Measurements from ENCODE around the gene NUP54. TPM values are rescaled to one million over a fixed set of nuclear protein-coding genes. Genes with fewer than 3 reads are reported as not detected.
A peak's percentile ranks its signal among the peaks of the same experiment; 100 is the strongest.

The NUP54 gene
- total and polyA plus RNA-seq, 4 experiments from 2014 or later, result 37.8 to 52.8 (median 44.3) TPM

DNA sequence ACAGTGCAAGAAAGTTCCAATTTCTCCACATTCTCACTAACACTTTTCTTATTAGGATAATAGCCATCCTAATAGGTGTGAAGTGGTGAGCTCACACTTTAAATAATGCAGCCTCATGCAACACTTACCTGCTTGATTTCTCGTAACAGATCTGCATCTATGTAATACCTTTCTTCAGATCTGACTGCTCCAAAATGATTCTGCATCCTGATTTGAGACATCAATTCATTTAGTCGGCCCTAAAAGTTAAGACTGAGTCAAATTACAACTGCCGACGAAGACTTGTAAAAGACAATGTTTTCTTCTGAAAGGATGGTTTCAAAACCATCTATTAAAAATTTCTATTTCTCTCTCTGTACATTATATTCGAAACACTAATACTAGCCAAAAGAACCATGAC is 30.7 kb downstream of the NUP54 start:
- no peaks in the 10 kb centered on the region for H3K27me3 ChIP-seq (ENCODE audit: insufficient read depth, low read length)
- H3K4me1 Mint-ChIP-seq, result peaks cover 0 to 2% (median 0%) of the 10 kb centered on the region in 4 donors
- no peak for DNase-seq
- no peaks in the 10 kb centered on the region for H3K9me3 ChIP-seq (ENCODE audit: control insufficient read depth in 1 of 2, low read length in 2 of 2)
- no peak overlapping the region for H3K27ac ChIP-seq (ENCODE audit: low read depth, low read length)
- H3K4me3 Mint-ChIP-seq, result no peak overlapping the region
- no peaks in the 10 kb centered on the region for H3K27me3 Mint-ChIP-seq
- no peak overlapping the region for H3K4me3 ChIP-seq (ENCODE audit: low read length in 2 of 2)
- CTCF ChIA-PET (ENCODE audit: partially characterized antibody), result no interaction called here
- intact Hi-C loops (cut with micrococcal nuclease), result no loop called here
- H3K4me1 ChIP-seq (ENCODE audit: insufficient read depth, low read length), result no peaks in the 10 kb centered on the region
- H3K27ac Mint-ChIP-seq, result peak overlapping the region in 3 of 7 donors; percentile 31 to 59 (median 38)
- peaks cover 66% of the 10 kb centered on the region in 2 donors for H3K36me3 Mint-ChIP-seq
- POLR2A ChIA-PET (ENCODE audit: partially characterized antibody), result no interaction called here
- peaks cover 34% of the 10 kb centered on the region for H3K36me3 ChIP-seq (ENCODE audit: insufficient read depth, low read length)
- H3K9me3 Mint-ChIP-seq, result peaks cover 0 to 3% (median 0%) of the 10 kb centered on the region in 8 donors

DNA sequence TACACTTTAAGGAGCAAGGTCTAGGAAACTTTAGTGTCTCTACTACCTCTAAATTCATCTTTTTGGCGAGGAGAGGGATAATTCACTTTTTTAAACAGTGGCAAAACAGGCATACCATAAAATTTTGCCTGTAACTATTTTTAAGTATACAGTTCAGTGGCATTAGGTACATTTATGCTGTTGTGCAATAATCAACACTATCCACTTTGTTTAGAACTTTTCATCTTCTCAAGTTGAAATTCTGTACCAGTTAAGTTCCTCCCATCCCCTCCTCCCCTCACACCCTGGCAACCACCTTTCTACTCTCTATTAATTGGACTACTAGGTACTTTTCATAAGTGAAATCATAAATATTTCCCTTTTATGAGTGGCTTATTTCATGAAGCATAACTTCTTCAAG is 31.4 kb downstream of the NUP54 start:
- Histone ChIP-seq H3K27me3 (ENCODE audit: insufficient read depth, low read length) (no peaks in the 10 kb centered on the region), H3K27ac (ENCODE audit: low read depth, low read length) (no peak overlapping the region), H3K36me3 (ENCODE audit: insufficient read depth, low read length) (peaks cover 31% of the 10 kb centered on the region), H3K4me3 (ENCODE audit: low read length in 2 of 2) (no peak overlapping the region), H3K4me1 (ENCODE audit: insufficient read depth, low read length) (no peaks in the 10 kb centered on the region), H3K9me3 (ENCODE audit: control insufficient read depth in 1 of 2, low read length in 2 of 2) (no peaks in the 10 kb centered on the region)
- peak overlapping the region in 1 of 7 donors; percentile 51 for H3K27ac Mint-ChIP-seq
- ChIA-PET POLR2A (ENCODE audit: partially characterized antibody) (no interaction called here), CTCF (ENCODE audit: partially characterized antibody) (no interaction called here)
- peaks cover 0 to 3% (median 0%) of the 10 kb centered on the region in 8 donors for H3K9me3 Mint-ChIP-seq
- DNase-seq, result no peak
- peaks cover 64 to 65% of the 10 kb centered on the region in 2 donors for H3K36me3 Mint-ChIP-seq
- intact Hi-C loops (cut with micrococcal nuclease), result no loop called here
- peaks cover 0 to 2% (median 0%) of the 10 kb centered on the region in 4 donors for H3K4me1 Mint-ChIP-seq
- H3K4me3 Mint-ChIP-seq, result no peak overlapping the region
- H3K27me3 Mint-ChIP-seq, result no peaks in the 10 kb centered on the region

DNA sequence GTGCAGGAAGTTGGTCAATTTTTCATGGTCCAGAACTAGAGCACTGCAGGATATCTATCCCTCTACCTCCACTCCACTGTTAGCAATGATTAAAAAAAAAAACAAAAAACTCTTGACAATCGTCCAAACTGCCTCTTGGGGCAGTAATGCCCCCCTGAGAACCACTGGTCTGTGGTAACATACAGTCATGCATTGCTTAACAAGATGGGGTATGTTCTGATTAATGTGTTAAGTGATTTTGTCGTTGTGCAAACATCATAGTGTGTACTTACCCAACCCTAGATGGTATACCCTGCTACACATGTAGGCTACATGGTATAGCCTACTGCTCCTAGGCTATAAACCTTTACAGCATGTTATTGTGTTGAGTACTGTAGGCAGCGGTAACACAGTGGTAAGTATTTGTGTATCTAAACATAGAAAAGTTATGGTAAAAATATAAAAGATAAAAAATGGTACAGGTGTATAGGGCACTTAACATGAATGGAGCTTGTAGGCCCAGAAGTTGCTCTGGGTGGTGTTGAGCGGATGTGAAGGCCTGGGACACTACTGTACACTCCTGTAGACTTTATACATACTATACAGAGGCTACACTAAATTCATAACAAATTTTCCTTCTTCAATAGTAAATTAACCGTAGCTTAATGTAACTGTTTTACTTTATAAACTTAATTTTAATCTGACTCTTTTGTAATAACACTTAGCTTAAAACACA is 39.6 kb downstream of the NUP54 start:
- Histone ChIP-seq H3K4me1 (ENCODE audit: insufficient read depth, low read length) (no peaks in the 10 kb centered on the region), H3K27ac (ENCODE audit: low read depth, low read length) (no peak overlapping the region), H3K9me3 (ENCODE audit: control insufficient read depth in 1 of 2, low read length in 2 of 2) (no peaks in the 10 kb centered on the region), H3K4me3 (ENCODE audit: low read length in 2 of 2) (no peak overlapping the region), H3K36me3 (ENCODE audit: insufficient read depth, low read length) (peaks cover 4% of the 10 kb centered on the region), H3K27me3 (ENCODE audit: insufficient read depth, low read length) (no peaks in the 10 kb centered on the region)
- ChIA-PET POLR2A (ENCODE audit: partially characterized antibody) (no interaction called here), CTCF (ENCODE audit: partially characterized antibody) (no interaction called here)
- intact Hi-C loops (cut with micrococcal nuclease), result no loop called here
- Mint-ChIP-seq H3K27ac (no peak overlapping the region), H3K4me1 (no peaks in the 10 kb centered on the region), H3K4me3 (no peak overlapping the region), H3K9me3 (no peaks in the 10 kb centered on the region), H3K36me3 (peaks cover 10% of the 10 kb centered on the region in 2 donors), H3K27me3 (no peaks in the 10 kb centered on the region)
- no peak for DNase-seq

DNA sequence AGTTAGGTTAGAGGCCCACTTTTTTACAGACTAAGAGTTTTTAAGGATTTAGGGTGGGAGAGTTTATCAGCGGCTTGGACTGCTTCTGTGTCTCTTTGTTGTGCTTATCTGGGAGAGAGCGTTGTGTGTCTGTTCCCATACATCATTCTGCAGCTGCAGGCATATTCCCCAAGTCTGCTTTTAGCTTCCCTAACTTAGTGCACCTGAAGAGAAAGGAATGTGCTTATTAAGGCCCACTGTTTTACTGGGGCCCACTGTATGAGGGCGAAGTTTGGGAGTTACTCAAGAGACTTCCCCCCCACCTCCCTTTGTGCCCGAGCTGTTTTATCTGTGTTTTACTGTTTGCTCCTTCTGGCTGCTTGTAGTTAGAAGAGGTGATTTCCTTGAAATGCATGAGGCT is 41.8 kb downstream of the NUP54 start:
- no peak for DNase-seq
- Histone ChIP-seq H3K4me1 (ENCODE audit: insufficient read depth, low read length) (no peaks in the 10 kb centered on the region), H3K27me3 (ENCODE audit: insufficient read depth, low read length) (no peaks in the 10 kb centered on the region), H3K27ac (ENCODE audit: low read depth, low read length) (no peak overlapping the region), H3K9me3 (ENCODE audit: control insufficient read depth in 1 of 2, low read length in 2 of 2) (no peaks in the 10 kb centered on the region), H3K36me3 (ENCODE audit: insufficient read depth, low read length) (no peaks in the 10 kb centered on the region), H3K4me3 (ENCODE audit: low read length in 2 of 2) (no peak overlapping the region)
- POLR2A ChIA-PET (ENCODE audit: partially characterized antibody), result no interaction called here
- intact Hi-C loops (cut with micrococcal nuclease), result no loop called here
- CTCF ChIA-PET (ENCODE audit: partially characterized antibody), result interaction anchor here (1.1 kb wide), 1 partner anchor 111 kb away, joined by 5 read pairs; no protein-coding TSS in a partner anchor
- Mint-ChIP-seq H3K27ac (no peak overlapping the region), H3K9me3 (no peaks in the 10 kb centered on the region), H3K27me3 (no peaks in the 10 kb centered on the region), H3K4me3 (no peak overlapping the region), H3K4me1 (no peaks in the 10 kb centered on the region), H3K36me3 (no peaks in the 10 kb centered on the region)

DNA sequence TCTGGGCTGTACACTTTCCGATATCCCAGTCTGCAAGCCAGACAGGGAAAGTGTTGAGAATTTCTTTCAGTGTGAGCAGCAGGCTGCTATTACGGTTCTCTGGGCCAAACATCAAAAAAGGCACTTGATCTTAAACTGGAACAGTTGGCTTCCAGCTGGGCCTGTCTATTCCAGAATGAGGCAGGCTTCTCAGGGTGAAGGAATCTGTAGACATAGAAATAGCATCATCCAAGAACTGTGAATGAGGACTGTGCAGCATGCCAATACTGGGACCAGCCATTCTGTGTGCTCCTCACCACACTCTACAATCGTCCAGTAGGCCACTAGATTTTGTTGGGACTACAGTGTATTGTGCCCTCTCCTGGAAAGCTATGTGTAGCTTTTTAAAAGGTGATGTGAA is 42.5 kb downstream of the NUP54 start:
- intact Hi-C loops (cut with micrococcal nuclease), result no loop called here
- no peaks in the 10 kb centered on the region for H3K36me3 Mint-ChIP-seq
- Histone ChIP-seq H3K27me3 (ENCODE audit: insufficient read depth, low read length) (no peaks in the 10 kb centered on the region), H3K36me3 (ENCODE audit: insufficient read depth, low read length) (no peaks in the 10 kb centered on the region), H3K27ac (ENCODE audit: low read depth, low read length) (no peak overlapping the region), H3K9me3 (ENCODE audit: control insufficient read depth in 1 of 2, low read length in 2 of 2) (no peaks in the 10 kb centered on the region), H3K4me1 (ENCODE audit: insufficient read depth, low read length) (no peaks in the 10 kb centered on the region), H3K4me3 (ENCODE audit: low read length in 2 of 2) (no peak overlapping the region)
- ChIA-PET CTCF (ENCODE audit: partially characterized antibody) (no interaction called here), POLR2A (ENCODE audit: partially characterized antibody) (no interaction called here)
- H3K9me3 Mint-ChIP-seq, result no peaks in the 10 kb centered on the region
- H3K4me3 Mint-ChIP-seq, result no peak overlapping the region
- H3K27ac Mint-ChIP-seq, result no peak overlapping the region
- DNase-seq, result no peak
- H3K27me3 Mint-ChIP-seq, result no peaks in the 10 kb centered on the region
- H3K4me1 Mint-ChIP-seq, result no peaks in the 10 kb centered on the region

DNA sequence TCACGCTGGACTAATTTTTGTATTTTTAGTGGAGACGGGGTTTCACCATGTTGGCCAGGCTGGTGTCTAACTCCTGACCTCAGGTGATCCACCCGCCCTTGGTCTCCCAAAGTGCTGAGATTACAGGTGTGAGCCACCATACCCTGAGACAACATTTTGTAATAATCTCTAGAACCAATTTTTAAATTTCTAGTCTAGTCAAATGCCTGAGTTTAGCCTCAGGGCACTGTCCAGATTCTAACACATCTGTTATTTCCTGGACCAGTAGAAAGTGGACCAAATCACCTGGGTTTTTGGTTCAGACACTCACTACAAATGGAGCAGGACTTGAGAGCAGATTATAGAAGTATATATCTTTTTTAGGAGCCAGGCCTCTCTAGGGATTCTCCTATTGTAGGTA is 52.1 kb downstream of the NUP54 start:
- Histone ChIP-seq H3K4me1 (ENCODE audit: insufficient read depth, low read length) (no peaks in the 10 kb centered on the region), H3K9me3 (ENCODE audit: control insufficient read depth in 1 of 2, low read length in 2 of 2) (no peaks in the 10 kb centered on the region), H3K27ac (ENCODE audit: low read depth, low read length) (no peak overlapping the region), H3K4me3 (ENCODE audit: low read length in 2 of 2) (no peak overlapping the region), H3K27me3 (ENCODE audit: insufficient read depth, low read length) (no peaks in the 10 kb centered on the region), H3K36me3 (ENCODE audit: insufficient read depth, low read length) (no peaks in the 10 kb centered on the region)
- Mint-ChIP-seq H3K27me3 (peaks cover 6 to 7% of the 10 kb centered on the region in 2 donors), H3K36me3 (no peaks in the 10 kb centered on the region), H3K4me3 (no peak overlapping the region), H3K9me3 (no peaks in the 10 kb centered on the region), H3K27ac (no peak overlapping the region), H3K4me1 (no peaks in the 10 kb centered on the region)
- intact Hi-C loops (cut with micrococcal nuclease), result no loop called here
- CTCF ChIA-PET (ENCODE audit: partially characterized antibody), result no interaction called here
- no peak for DNase-seq
- POLR2A ChIA-PET (ENCODE audit: partially characterized antibody), result no interaction called here

DNA sequence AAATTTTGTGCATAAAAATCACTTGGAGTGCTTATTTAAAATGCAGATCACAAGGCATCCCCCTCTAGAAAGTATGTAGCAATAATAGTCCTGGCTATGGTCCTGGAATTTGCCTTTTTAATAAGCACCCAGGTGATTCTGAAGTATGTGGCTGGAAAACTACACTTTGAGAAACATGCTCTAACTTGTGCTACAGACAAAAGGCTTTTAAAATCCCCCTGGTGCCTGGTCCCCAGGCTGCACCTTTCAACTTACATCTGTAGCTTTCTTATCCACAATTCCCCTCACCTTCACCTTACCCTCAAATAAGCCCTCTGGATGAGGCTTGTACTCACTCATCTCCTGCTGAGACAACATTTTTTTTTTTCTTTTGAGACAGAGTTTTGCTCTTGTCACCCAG is 52.6 kb downstream of the NUP54 start:
- POLR2A ChIA-PET (ENCODE audit: partially characterized antibody), result no interaction called here
- H3K4me3 Mint-ChIP-seq, result peak overlapping the region in 1 of 8 donors; percentile 55
- no peak overlapping the region for H3K27ac ChIP-seq (ENCODE audit: low read depth, low read length)
- no peaks in the 10 kb centered on the region for H3K4me1 Mint-ChIP-seq
- DNase-seq, result no peak
- H3K9me3 ChIP-seq (ENCODE audit: control insufficient read depth in 1 of 2, low read length in 2 of 2), result no peaks in the 10 kb centered on the region
- H3K36me3 Mint-ChIP-seq, result no peaks in the 10 kb centered on the region
- CTCF ChIA-PET (ENCODE audit: partially characterized antibody), result no interaction called here
- intact Hi-C loops (cut with micrococcal nuclease), result no loop called here
- peaks cover 6 to 7% of the 10 kb centered on the region in 2 donors for H3K27me3 Mint-ChIP-seq
- no peaks in the 10 kb centered on the region for H3K36me3 ChIP-seq (ENCODE audit: insufficient read depth, low read length)
- peaks cover 1% of the 10 kb centered on the region for H3K4me1 ChIP-seq (ENCODE audit: insufficient read depth, low read length)
- H3K27ac Mint-ChIP-seq, result no peak overlapping the region
- no peaks in the 10 kb centered on the region for H3K9me3 Mint-ChIP-seq
- no peaks in the 10 kb centered on the region for H3K27me3 ChIP-seq (ENCODE audit: insufficient read depth, low read length)
- no peak overlapping the region for H3K4me3 ChIP-seq (ENCODE audit: low read length in 2 of 2)

Data from CD4-positive, alpha-beta memory T cell (primary cell).